HUDEP-2 (cell line): ENCODE measurements around the gene PFN3.
"Not testable (repeated sequence)": the region's sequence is repeated elsewhere in the genome, so short reads cannot be mapped to it uniquely, and the experiment has no call there.

ENCODE experiments used
- DNase-seq, 76 experiments: peaks; one replicate each; lab custom pipeline; 2025; ENCODE audit not compliant: unreplicated experiment in 76 of 76; lab: John Stamatoyannopoulos, UW

The PFN3 gene

GRCh38 chr5:177364159-177364962 lies 36.1 kb downstream of the PFN3 start:
- no peak for DNase-seq

GRCh38 chr5:177363565-177363964 lies 36.9 kb downstream of the PFN3 start:
- no peak for DNase-seq

GRCh38 chr5:177362610-177363507 lies 37.6 kb downstream of the PFN3 start:
- peak in 74 of 76 experiments; percentile 29 to 95 (median 76) for DNase-seq

- no peak for DNase-seq
Observed at GRCh38 chr5:177362292-177362609, 38.2 kb downstream of the PFN3 start.

- no peak for DNase-seq
Observed at GRCh38 chr5:177361418-177362291, 38.8 kb downstream of the PFN3 start.

- not testable (repeated sequence) for DNase-seq
Observed at GRCh38 chr5:177360740-177361139, 39.7 kb downstream of the PFN3 start.

- DNase-seq = no peak
Observed at GRCh38 chr5:177359860-177360259, 40.6 kb downstream of the PFN3 start.

- DNase-seq = peak in 3 of 76 experiments; percentile 15 to 26 (median 25)
Observed at GRCh38 chr5:177359451-177359851, 41.0 kb downstream of the PFN3 start.

- peak in 11 of 76 experiments; percentile 6 to 64 (median 33) for DNase-seq
Observed at GRCh38 chr5:177358370-177358819, 42.1 kb downstream of the PFN3 start.

- peak in 73 of 76 experiments; percentile 32 to 90 (median 69) for DNase-seq
Observed at GRCh38 chr5:177357459-177358351, 42.8 kb downstream of the PFN3 start, which contains the start of gene RGS14. Gene RGS14, plus strand, starts transcription at chr5:177357924. Its CDS starts 101 bp downstream, at chr5:177358025.

- DNase-seq = peak in 10 of 76 experiments; percentile 17 to 58 (median 38)
Observed at GRCh38 chr5:177357146-177357458, 43.4 kb downstream of the PFN3 start.

- DNase-seq = peak in 13 of 76 experiments; percentile 3 to 55 (median 22)
Observed at GRCh38 chr5:177356746-177357145, 43.7 kb downstream of the PFN3 start.

- DNase-seq = peak in 3 of 76 experiments; percentile 7 to 47 (median 34)
Observed at GRCh38 chr5:177355868-177356168, 44.6 kb downstream of the PFN3 start.

- DNase-seq = no peak
Observed at GRCh38 chr5:177355162-177355867, 45.1 kb downstream of the PFN3 start.

- DNase-seq = no peak
Observed at GRCh38 chr5:177354711-177355110, 45.8 kb downstream of the PFN3 start.

- DNase-seq = no peak
Observed at GRCh38 chr5:177354256-177354655, 46.2 kb downstream of the PFN3 start.

GRCh38 chr5:177353093-177353492 lies 47.4 kb downstream of the PFN3 start:
- no peak for DNase-seq

GRCh38 chr5:177351392-177352329 lies 48.8 kb downstream of the PFN3 start, which contains the start of gene LMAN2:
Gene LMAN2, minus strand, starts transcription at chr5:177351668. Its CDS starts 21 bp downstream, at chr5:177351647.
- DNase-seq = peak in 74 of 76 experiments; percentile 48 to 93 (median 86)
